Measurements from ENCODE around the gene DZANK1.

Gene DZANK1

DNA sequence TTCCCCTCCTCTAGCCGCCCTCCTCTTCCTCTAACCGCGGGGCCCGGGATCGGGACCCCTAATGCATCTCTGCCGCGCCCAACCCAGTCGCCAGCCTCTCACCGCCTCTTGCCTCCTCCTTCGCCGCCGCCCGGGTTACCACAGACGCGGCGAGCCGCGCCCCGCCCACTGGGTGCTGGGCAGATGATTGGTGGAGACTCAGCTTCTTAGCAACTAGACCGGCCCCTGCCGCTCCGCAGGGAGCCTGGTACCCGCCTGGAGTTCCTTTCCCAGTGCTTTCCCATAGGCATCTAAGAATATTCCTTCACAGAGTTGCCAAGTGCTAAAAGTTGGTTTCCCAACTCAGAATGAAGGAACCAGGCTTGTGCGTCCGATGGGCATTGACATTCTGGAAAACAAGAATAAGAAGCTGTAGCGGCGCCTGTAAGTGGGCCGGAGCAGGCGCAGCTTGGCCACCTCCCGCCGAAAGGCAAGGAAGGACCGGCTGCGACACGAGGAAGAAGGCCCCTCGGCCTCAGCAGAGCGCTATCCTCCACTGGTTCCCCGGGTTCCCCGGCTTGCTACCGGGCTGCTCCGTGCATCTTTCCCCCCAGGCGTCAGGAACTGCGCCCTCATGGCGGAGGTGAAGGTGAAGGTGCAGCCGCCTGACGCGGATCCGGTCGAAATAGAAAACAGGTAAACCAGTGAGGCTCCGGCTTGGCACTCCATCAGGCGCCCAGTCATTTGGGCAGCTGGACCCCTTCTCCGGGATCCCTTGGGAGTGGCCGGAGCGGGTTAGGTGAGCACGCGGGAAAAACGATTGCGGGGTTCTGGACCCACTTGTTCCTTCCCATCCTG, at the start of gene DZANK1, which contains the start of gene POLR3F (continued):
- TF ChIP-seq, protein P1, sequence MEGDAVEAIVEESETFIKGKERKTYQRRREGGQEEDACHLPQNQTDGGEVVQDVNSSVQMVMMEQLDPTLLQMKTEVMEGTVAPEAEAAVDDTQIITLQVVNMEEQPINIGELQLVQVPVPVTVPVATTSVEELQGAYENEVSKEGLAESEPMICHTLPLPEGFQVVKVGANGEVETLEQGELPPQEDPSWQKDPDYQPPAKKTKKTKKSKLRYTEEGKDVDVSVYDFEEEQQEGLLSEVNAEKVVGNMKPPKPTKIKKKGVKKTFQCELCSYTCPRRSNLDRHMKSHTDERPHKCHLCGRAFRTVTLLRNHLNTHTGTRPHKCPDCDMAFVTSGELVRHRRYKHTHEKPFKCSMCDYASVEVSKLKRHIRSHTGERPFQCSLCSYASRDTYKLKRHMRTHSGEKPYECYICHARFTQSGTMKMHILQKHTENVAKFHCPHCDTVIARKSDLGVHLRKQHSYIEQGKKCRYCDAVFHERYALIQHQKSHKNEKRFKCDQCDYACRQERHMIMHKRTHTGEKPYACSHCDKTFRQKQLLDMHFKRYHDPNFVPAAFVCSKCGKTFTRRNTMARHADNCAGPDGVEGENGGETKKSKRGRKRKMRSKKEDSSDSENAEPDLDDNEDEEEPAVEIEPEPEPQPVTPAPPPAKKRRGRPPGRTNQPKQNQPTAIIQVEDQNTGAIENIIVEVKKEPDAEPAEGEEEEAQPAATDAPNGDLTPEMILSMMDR (tag by site-specific recombination; IDR thresholded peaks at IDR 0.05) = 0 out of 2 replicates have a peak, but pooled peaks have one; percentile 14
- peak; percentile 60; the same call in 1 of the 2 replicates for TF ChIP-seq ZEB2 (tag by site-specific recombination; IDR thresholded peaks at IDR 0.05)
- TF ChIP-seq OVOL3 (tag by site-specific recombination; IDR thresholded peaks at IDR 0.05) = peak; percentile 74; the same call in 1 of the 2 replicates
- TF ChIP-seq, protein P2, sequence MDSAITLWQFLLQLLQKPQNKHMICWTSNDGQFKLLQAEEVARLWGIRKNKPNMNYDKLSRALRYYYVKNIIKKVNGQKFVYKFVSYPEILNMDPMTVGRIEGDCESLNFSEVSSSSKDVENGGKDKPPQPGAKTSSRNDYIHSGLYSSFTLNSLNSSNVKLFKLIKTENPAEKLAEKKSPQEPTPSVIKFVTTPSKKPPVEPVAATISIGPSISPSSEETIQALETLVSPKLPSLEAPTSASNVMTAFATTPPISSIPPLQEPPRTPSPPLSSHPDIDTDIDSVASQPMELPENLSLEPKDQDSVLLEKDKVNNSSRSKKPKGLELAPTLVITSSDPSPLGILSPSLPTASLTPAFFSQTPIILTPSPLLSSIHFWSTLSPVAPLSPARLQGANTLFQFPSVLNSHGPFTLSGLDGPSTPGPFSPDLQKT (IDR thresholded peaks at IDR 0.05; ENCODE audit: borderline replicate concordance, low read depth, low read length) = no peak
- peak; percentile 44 for TF ChIP-seq KLF16 (tag by site-specific recombination; IDR thresholded peaks at IDR 0.05)
- TF ChIP-seq ZNF10 (tag by site-specific recombination; IDR thresholded peaks at IDR 0.05) = peak; percentile 62; the same call in 1 of the 2 replicates
- peak; percentile 77 for TF ChIP-seq KLF8 (tag by site-specific recombination; IDR thresholded peaks at IDR 0.05)
- TF ChIP-seq YY2 (tag by site-specific recombination; IDR thresholded peaks at IDR 0.05) = peak; percentile 81
- TF ChIP-seq ZFP69B (tag by site-specific recombination; IDR thresholded peaks at IDR 0.05) = no peak; the same call in 1 of the 2 replicates
- no peak for TF ChIP-seq ZNF510 (tag by site-specific recombination; IDR thresholded peaks at IDR 0.05; ENCODE audit: insufficient replicate concordance)
- TF ChIP-seq ZNF184 (tag by site-specific recombination; IDR thresholded peaks at IDR 0.05) = peak; percentile 43; the same call in 1 of the 2 replicates
- peak; percentile 100 for TF ChIP-seq ZNF335 (tag by site-specific recombination; conservative IDR thresholded peaks at IDR 0.05)
- peak; percentile 95 for TF ChIP-seq ZXDB (tag by site-specific recombination; IDR thresholded peaks at IDR 0.05)
- no peak for TF ChIP-seq ZNF248 (tag by site-specific recombination; IDR thresholded peaks at IDR 0.05)
- peak; percentile 72 for TF ChIP-seq ZBTB17 (tag by site-specific recombination; IDR thresholded peaks at IDR 0.05)
- TF ChIP-seq ZNF529 (tag by site-specific recombination; IDR thresholded peaks at IDR 0.05; ENCODE audit: insufficient replicate concordance) = no peak

DNA sequence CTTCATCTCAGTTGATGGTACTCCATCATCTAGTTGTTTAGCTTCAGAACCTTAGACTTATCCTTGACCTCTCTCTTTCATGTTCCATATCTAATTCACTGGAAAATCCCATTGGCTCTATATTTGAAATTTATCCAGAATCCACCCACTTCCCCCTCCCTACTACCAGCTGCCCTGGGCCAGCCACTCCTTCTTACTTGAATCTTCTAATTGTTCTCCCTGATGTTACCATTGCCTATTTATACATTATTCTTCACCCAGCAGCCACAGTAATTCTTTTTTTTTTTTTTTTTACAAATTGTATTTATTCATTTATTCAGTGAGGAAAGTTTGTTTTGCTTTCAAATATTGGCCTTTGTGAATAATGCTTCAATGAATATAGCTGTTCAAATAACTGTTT, 49.1 kb upstream of the DZANK1 start:
- Histone ChIP-seq H3K4me3 (ENCODE audit: low read depth, low read length) (no peak overlapping the region), H3K36me3 (ENCODE audit: control insufficient read depth in 2 of 2, insufficient read depth in 1 of 2, low read length in 2 of 2) (peaks cover 27 to 65% of the 10 kb centered on the region in 2 experiments), H3K9me3 (ENCODE audit: control insufficient read depth, insufficient read depth, low read depth, low read length) (no peaks in the 10 kb centered on the region), H3K27ac (ENCODE audit: extremely low read depth, low read depth, low read length) (no peak overlapping the region), H3K4me1 (ENCODE audit: control insufficient read depth, insufficient read depth, low read length) (no peaks in the 10 kb centered on the region)
- POLR2A ChIA-PET = no interaction called here
- CTCF ChIA-PET = no interaction called here
- TF ChIP-seq, protein P3, sequence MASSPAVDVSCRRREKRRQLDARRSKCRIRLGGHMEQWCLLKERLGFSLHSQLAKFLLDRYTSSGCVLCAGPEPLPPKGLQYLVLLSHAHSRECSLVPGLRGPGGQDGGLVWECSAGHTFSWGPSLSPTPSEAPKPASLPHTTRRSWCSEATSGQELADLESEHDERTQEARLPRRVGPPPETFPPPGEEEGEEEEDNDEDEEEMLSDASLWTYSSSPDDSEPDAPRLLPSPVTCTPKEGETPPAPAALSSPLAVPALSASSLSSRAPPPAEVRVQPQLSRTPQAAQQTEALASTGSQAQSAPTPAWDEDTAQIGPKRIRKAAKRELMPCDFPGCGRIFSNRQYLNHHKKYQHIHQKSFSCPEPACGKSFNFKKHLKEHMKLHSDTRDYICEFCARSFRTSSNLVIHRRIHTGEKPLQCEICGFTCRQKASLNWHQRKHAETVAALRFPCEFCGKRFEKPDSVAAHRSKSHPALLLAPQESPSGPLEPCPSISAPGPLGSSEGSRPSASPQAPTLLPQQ (tag by site-specific recombination; IDR thresholded peaks at IDR 0.05) = no peak
- TF ChIP-seq ZNF510 (tag by site-specific recombination; IDR thresholded peaks at IDR 0.05; ENCODE audit: insufficient replicate concordance) = no peak
- no peak for TF ChIP-seq ZNF248 (tag by site-specific recombination; IDR thresholded peaks at IDR 0.05)
- TF ChIP-seq, protein P4, sequence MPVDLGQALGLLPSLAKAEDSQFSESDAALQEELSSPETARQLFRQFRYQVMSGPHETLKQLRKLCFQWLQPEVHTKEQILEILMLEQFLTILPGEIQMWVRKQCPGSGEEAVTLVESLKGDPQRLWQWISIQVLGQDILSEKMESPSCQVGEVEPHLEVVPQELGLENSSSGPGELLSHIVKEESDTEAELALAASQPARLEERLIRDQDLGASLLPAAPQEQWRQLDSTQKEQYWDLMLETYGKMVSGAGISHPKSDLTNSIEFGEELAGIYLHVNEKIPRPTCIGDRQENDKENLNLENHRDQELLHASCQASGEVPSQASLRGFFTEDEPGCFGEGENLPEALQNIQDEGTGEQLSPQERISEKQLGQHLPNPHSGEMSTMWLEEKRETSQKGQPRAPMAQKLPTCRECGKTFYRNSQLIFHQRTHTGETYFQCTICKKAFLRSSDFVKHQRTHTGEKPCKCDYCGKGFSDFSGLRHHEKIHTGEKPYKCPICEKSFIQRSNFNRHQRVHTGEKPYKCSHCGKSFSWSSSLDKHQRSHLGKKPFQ (tag by site-specific recombination; IDR thresholded peaks at IDR 0.05) = no peak
- TF ChIP-seq ZNF366 (tag by site-specific recombination; conservative IDR thresholded peaks at IDR 0.05) = no peak
- no peak for TF ChIP-seq ZNF394 (tag by site-specific recombination; IDR thresholded peaks at IDR 0.05; ENCODE audit: borderline replicate concordance)

Measured in HEK293 (cell line).